Measurements from ENCODE around the gene UBQLN4. TPM values are rescaled to one million over a fixed set of nuclear protein-coding genes. Genes with fewer than 3 reads are reported as not detected.

UBQLN4 gene
- total and polyA plus RNA-seq, 9 of the 15 experiments (the other 6 are each of a cell fraction or from before 2014, with no cell fraction given): 13.5 to 65.5 (median 37.0) TPM

- TF ChIP-seq FOXA1 (IDR thresholded peaks at IDR 0.05; ENCODE audit: borderline replicate concordance): no peak
- 0 out of 2 replicates have a peak, but pooled peaks have one; percentile 27 for TF ChIP-seq MITF (IDR thresholded peaks at IDR 0.05)
- peak; percentile 98 for TF ChIP-seq ZNF766 (CRISPR knock-in tag; conservative IDR thresholded peaks at IDR 0.05)
- no peak for TF ChIP-seq PREB (CRISPR knock-in tag; IDR thresholded peaks at IDR 0.05)
- peak; percentile 65 for TF ChIP-seq MXD1 (CRISPR knock-in tag; IDR thresholded peaks at IDR 0.05; ENCODE audit: borderline replicate concordance, poor library complexity, severe bottlenecking)
- peak; percentile 64; the same call in 1 of the 2 replicates for TF ChIP-seq ZNF12 (CRISPR knock-in tag; IDR thresholded peaks at IDR 0.05)
- TF ChIP-seq SMARCA4 (IDR thresholded peaks at IDR 0.05): peak; percentile 12
- peak; percentile 70 for TF ChIP-seq ZBTB8A (IDR thresholded peaks at IDR 0.05; ENCODE audit: partially characterized antibody)
- no peak for TF ChIP-seq ZNF707 (CRISPR knock-in tag; conservative IDR thresholded peaks at IDR 0.05)
- no peak for TF ChIP-seq ZHX1 (conservative IDR thresholded peaks at IDR 0.05; ENCODE audit: low read length)
- TF ChIP-seq POLR2B (IDR thresholded peaks at IDR 0.05; ENCODE audit: low read depth, partially characterized antibody): no peak
- TF ChIP-seq ZNF407 (IDR thresholded peaks at IDR 0.05; ENCODE audit: low read depth): peak; percentile 95
- peak; percentile 61 for TF ChIP-seq SIN3B (IDR thresholded peaks at IDR 0.05; ENCODE audit: low read depth)
Observed at GRCh38 chr1:156054500-156055280, 1.1 kb upstream of the UBQLN4 start, which contains the start of gene LAMTOR2 (continued).
